ENCODE data around the gene SRGAP2.
"Not testable (repeated sequence)": the region's sequence is repeated elsewhere in the genome, so short reads cannot be mapped to it uniquely, and the experiment has no call there.

Gene SRGAP2

DNA sequence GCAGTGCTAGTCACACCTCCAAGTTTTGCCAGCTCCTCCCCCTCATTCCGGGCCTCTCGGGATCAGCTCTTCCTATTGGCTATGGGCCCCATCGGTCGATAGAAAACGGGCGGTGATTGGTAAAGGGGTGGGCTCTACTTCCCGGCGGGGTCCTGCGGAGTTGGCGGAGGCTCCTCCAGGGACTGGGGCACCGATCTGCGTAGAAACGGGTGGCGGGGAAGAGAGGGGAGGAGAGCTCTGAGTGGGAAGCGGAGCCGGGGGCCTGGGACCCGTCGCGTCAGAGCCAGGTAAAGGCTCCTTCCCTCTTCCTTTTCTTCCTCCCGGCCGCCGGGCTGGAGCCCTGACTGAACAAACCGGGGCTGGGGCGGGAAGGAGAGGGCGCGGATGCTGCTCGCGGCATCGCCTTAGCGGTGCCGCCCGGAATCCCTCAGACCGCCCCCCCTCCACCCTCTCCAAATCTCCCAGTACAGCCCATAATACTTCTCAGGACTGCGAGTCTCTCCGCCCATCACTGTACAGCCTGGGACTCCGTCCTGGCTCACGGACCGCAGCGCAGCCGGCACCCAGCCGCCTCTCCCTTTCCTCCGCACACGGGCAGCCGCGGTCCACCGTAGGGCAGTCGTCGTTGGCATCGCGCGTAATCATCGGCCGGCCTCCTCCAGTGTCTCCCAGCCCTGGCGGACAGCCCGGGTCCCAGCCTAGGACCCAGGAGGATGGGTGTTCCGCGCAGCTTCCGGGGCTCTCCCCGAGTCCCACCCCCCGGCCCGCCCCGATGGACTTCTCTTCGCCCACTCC lies at the start of gene SRGAP2:
SRGAP2 (plus strand) TSS at position 178 of the 795 bp plus-strand sequence. CDS start 2,430 bp downstream, outside the sequence.
- peak; percentile 27 for DNase-seq

DNA sequence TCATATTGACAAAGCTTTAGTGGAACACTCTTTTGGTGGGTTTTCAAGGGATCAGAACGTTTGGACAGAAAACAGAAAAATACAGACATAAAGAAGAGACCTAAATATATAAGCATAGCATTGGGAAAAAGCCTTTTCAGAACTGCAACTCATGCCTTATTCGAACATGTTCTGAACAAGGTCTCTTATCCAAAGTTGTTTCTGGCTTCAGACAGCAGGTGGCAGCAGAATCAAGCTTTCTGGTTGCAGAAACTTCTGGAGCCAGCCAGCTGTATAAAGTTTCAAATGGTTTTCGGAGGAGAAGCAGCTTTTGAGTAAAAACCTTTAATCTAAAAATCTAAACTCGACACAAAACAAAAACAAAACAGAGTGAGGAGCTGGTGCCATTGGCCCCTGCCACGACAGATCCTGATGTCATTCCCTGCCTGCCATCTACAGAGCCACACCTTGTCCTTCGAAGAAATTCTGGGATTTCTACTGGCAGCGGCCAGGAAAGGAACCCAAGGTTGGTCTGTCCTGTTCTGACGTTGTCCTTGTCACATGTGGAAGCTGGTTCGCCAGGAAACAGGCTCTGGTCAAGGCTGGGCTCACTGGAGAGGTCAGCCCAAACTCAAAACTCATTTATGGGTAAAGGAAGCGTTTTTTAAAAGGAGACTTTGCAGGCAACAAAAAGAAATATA lies 35.9 kb upstream of the SRGAP2 start:
- DNase-seq: not testable (repeated sequence)

DNA sequence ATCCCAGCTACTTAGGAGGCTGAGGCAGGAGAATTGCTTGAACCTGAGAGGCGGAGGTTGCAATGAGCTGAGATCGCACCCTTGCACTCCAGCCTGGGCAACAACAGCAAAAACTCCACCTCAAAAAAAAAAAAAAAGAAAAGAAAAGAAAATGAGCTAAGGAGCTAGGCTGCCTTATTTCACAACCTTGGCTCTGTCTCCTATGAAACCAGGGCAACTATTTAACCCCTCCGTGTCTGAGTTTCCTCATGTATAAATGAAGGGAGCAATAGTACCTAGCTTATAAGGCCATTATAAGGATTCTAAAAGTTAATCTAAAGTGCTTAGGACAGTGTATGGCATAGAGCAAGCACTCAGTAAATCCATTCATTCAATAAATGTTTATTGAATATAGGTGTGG lies 33.5 kb upstream of the SRGAP2 start:
- DNase-seq: not testable (repeated sequence)

DNA sequence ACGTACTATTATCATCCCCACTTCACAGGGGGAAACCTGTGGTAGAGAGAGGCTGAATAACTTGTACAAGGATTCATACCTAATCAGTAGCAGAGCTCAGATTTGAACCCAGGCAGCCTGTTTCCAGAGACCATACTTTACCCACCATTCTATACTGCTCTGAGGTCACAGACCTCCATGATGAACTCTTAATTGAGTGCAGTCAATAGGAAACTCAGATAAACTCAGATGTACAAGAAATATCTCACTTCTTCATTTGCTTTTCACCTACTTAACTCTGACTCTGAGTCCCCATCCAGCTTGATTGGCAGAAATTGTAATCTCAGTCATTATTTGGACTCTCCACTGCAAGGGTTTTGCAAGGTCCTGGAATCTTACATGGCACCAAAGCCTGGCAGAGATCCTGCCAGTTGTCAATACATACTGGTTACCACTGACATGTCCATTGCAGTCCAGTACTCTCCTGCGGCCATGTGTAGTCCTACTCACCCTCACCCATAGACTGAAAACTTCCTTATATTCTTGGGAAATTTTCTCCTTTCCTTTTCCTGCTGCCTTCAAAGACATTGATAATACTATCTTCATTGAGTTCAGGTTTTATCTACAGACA lies 30.1 kb upstream of the SRGAP2 start:
- DNase-seq: not testable (repeated sequence)

DNA sequence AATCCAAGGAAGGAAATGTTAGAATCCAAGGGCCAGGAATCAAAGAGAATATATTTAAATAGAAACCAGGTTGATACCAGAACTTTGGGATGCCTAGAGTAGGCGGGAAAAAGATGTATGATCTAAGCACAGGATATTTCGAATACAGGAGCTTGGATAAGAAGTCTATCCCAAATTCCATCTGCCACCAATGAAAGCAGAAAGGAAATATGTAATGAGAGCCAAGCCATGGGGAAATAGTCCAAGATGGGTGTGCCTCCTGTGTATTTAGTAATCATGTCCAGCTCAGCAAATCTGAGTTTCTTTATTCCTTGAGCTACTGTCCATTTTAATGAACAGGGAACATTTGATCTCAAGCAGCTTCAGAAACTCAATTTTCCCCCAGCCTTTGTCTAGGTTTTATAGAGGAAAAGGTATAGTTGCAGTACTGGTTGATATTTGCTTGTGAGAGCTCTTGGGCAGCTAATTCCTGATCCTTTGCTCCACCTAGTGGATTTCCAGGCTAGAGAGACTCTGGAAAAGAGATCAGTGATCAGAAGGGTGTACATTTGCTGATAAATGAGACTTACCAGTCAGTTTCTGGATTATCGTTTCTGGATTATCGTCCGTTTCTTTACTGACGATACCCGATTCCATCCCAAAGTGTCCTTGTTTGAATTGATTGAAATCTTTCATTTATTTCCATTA lies 29.0 kb upstream of the SRGAP2 start:
- not testable (repeated sequence) for DNase-seq

DNA sequence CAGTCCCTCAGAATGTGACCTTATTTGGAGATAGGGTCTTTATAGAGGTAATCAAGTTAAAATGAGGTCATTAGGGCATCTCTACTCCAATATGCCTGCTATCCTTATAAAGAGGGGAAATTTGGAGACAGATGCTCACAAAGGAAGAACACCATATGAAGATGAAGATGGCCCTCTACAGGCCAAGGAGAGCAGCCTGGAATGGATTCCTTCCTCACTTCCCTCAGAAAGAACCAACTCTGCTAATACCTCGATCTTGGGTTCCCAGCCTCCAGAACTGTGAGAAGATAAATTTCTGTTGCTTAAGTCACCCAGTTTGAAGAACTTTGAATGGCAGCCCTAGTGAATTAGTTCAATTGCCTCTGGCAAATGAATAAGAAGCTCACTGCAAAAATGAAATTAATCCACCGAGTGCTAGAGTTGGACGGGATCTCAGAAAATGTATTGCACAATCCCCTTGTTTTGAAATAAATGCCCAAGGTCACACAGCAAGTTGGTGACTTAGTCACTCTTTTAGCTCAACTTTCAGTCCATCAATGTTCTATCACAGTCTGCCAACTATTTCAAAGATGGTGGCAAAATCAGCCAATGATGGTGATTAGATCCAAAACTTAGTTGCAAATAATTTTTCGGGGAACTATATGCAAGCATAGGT lies 27.8 kb upstream of the SRGAP2 start:
- DNase-seq: not testable (repeated sequence)

DNA sequence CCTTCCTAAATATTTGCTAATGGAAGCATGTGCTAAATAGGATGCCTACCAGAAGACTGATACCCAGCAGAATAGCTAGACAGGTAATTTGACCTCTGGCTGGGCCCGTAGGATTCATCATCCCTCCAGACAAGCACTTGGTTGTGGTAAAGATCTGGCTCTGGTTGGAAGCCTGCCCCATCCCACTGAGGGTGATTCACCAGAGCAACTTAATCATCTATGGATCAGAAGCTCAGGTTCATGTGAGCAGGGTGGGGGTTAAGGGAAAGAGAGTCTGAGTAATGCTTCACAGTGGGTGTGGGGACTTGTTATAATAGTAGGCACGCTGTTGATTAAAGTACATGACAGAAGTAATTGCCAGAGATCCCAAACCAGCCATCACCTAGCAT lies 27.2 kb upstream of the SRGAP2 start:
- DNase-seq: not testable (repeated sequence)

DNA sequence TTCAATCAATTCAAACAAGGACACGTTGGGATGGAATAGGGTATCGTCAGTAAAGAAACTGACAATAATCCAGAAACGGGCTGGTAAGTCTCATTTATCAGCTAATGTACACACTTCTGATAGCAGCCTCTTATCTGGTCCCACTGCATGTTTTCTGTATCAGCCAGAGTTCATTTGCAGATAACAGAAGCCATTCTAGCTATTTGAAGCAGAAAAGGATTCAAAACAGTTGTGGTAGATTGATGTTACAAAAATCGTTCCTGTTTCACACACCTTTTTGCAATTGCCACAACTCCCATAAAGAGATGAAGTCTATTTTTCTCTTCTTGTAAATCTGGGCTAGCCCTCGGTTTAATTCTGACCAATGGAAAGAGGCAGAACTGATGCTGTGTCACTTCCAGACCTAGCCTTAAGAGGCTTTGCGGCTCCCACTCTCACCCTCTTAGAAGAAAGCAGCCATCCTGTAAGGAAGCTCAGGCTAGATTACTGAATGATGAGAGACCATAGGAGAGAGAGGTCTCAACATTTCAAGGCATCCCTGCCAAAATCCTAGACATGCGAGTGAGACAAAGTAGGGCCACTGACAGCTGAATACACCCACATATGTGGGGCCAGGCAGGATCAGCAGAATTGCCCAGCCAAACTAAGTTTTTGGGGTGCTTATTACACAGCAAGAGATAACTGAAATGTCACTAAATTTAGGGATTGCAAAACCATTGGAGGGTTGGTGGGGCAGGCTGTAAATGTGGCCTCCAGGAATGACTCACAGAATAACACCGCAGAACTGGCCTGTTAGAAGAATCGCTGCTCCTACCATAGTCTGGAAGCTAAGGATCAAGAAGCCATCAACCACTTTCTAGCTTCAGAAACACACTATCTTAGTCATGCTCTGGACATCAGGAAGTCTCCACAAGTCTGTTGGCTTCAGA lies 25.0 kb upstream of the SRGAP2 start:
- not testable (repeated sequence) for DNase-seq

DNA sequence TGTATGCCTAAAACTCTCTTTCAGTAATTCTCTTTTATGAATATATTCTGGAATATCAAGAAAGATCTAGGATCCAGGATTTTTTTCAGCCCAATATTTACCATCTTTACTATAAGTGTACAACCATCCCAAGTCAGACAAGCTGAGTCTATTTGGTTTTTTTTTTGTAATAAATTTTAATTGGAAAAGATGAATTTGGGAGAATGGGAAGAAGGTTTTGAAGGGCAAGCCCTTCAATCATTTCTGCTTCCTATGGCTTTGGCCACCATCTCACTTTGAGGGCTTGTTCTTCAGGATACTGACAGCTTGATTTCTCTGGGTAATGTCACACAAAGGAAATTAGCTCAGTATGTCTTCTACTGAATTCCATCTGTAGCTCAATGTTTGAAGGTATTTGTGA lies 23.7 kb upstream of the SRGAP2 start:
- DNase-seq: not testable (repeated sequence)

DNA sequence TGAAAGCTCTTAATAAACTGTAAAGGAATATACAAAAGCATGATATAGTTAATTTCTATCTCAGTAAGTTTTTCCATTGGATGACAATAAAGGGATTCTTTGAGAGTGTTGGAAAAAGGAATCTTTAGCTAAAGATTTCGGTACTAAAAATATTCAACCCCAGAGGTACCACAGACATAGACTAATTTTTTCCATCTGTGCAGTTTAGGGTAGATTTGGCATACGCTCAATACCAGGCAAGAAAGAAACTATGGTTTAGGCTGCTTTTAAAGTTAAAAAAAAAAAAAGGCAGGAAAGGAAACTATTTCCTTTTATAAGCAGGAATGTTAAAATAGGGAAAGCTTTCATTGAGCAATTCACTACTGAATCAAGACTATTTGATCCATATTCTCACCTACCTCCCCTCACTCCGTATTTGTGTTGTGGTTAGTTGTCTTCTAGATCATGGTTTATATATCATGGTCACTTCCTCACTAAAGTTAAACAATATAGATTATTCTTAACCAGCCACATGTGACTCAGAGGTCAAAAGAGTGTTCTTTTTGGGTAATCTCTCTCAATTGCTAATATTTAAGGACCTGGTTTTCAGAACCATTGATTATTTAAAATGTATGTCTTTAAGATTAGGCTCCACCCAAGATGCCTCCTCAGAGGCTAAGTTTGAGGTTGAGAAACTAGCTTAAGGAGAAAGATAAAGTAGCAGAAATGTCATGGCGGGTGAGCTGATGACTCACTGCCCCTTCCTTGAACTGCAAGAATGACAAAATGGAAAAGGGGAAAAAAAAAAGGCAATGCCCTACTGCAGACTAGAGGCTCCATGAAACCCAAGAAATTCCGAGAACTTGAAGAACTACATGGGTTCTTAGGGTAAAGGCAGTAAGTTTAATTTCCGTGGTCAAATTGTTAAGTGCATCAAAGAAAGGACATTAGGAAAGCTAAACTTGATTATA lies 20.7 kb upstream of the SRGAP2 start:
- not testable (repeated sequence) for DNase-seq

DNA sequence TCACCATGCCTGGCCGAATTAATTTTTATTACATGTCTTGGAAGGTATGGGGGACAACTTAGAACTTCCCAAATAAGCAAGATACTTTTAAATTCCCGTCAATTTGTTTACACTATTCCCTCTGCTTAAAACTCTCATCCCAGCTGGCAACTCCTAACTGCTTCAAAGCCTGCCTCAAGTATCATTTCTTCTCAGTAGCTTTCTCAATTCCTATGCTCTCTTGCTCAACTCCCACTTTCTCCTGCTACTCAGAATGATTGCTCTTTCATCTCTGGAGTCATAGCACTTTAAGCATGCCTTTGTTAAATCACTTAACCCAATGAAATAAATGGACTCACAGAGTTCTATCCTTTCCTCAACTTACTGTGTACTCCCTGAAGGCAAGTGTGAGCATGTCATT lies 19.6 kb upstream of the SRGAP2 start:
- DNase-seq: not testable (repeated sequence)

DNA sequence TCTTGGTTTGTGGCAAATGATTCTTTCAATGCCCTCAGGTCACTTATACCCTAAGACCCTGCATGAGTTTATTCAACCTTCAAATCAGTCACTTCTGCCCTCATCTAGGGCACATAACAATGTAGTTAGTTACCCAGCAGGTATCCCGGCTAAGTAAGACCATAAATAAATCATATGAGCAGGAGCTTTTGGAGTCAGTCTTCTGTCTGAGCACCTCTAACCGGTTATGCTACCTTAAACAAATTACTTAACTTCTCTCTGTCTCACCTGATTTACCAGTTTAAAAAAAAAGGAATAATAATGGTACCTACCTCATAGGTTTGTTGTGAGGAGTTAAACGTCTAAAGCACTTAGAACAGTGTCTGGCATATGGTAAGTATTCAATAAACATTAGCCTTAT lies 17.6 kb upstream of the SRGAP2 start:
- not testable (repeated sequence) for DNase-seq

DNA sequence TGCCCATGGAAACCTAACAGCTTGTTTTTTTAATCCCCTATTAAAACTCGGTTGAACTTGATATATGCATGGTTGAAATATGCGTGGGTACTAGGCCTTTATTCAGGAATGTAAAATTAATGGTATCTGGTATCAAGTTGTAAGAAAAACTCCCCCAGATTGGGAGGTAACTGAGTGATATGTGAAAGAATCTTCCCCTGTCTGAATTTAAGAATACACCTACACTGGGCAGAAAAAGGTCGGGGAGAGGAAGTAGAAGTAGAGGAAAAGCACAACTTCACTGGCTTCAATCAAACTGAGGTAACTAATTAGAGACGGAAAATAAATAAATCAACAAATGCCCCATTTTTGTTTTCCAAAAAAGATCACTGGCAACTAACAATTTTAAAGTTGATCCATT lies 16.5 kb upstream of the SRGAP2 start:
- not testable (repeated sequence) for DNase-seq

DNA sequence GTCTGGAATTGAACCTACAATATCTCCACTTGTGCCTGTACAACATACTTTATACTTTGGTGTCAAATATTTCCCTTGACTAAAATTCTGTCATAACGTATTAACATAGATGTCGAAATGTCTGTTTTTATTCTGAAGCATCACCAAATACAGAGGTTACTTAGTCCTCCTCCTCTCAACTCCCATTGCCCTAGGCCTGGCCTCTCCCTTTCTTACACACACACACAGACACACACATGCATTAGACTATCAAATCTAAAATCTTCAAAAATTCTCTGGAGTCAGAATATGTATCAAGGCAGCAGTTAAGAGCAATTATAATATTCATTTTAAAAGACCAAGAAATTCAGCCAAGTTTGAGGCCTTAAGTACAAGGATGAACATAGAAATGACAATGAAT lies 8.2 kb upstream of the SRGAP2 start:
- DNase-seq: not testable (repeated sequence)

DNA sequence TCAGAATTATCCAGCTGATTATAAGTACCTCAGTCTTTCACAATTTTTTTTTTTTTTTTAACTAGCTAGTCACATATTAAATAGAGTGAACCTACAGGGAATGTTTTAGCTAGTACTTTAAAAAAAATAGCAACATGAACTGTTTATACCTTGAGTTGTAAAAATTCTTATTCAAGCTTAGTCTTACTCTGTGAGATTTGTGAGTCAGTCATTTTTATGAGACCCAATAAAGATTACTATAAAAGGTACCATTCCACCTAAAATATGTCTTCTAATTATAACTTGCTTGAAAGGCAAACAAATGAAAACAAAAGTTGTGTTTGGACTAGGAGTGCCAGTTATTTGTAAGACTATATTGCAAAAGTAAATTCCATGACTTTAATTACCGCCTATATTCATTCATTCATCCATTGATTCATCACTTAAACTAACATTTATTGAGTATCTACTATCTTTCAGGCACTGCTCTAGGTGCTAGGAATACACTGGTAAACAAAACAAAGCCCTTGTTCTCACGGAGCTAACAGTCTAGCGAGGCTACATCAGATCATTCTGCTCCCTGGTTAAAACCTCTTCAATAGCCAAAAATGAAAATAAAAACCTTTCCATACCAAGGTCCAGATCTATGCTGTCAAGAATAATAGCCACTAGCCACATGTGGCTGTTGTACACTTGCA lies 6.5 kb upstream of the SRGAP2 start:
- DNase-seq: not testable (repeated sequence)

DNA sequence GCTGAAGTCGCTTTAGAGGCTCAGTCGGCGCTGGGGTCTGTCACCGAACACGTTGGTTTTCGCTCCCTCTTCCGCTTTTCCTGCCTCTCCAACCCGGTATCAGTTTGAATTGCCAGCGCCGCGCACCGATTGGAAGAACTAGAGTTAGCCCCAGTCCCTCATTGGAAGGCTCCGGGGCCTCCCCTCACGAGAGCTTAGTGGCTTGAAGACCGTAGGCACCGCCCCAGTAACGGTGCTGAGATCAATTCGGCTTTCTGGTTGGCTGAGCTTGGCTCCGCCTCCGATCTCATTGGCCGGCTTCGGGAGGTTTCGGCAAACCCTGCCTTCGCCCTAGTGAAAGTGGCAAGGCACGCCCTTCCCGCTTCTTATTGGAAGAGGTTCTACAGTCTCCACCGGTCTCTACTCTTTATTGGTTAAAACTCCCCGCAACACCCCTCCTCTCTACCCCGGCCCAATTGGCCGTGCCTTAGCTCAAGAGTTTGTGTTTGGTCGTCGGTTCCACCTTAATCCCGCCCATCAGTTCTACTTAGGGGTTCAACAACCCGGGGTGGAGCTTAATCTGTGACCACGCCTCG lies 465 bp upstream of the SRGAP2 start, which contains the start of gene FAM72A:
FAM72A (minus strand) TSS at position 51 of the 575 bp plus-strand sequence. CDS start 814 bp downstream, outside the sequence.
- peak; percentile 100 for DNase-seq

DNA sequence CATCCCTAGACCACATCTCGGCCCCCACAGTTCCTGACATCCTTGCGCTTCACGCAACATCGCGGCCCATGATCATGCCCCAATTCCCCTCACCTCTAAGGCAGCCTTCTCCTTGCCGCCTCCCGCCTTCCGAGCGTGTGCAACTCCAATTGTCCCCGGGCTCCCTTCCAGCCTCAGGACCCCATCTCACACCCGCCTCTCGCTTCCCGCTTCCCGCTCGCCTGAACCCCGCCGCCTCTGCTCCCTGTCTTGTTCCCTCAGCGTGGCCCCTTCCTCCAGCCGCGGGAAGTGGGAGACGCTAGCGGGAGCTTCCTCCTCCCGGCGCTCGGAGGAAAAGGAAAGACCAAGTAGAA lies 794 bp downstream of the SRGAP2 start:
- DNase-seq: not testable (repeated sequence)

DNA sequence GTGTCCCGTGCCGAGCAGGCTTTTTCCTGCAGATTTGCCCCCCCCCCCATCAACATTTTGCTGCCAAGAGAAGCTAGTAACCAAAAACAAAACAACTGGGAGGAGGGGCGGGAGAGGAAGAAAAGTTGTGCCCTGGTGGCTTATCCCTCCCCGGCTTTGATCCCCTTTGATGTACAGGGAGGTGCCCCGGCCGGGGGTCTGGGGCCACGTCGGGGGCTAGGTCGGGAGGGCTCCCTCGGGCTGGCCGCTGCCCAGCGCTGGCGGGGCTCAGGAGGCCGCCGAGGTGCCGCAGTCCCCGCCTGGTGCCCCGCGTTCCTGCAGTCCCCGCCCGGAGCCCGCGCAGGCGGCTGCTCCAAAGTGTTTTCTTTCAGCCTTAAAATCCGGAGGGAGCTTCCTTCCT lies 1.5 kb downstream of the SRGAP2 start:
- DNase-seq: not testable (repeated sequence)

DNA sequence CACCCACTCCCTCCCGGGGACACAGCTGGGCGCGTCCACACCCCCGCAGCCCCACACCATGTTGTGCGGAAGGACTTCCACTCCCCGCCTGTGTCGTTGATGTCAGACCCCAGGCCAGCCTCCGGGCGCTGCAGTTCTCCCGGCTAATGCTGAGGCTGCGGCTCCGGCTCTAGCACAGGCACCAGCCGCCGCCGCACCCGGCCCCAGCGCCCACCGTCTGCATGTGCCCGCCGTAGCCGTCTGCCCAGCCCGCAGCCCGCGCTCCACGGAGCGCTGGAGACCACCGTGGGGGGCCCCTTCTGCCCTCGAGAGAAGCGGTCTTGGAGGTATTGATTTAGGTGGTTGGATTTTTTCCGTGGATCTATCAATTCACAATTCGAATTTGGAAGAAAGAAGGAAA lies 2.2 kb downstream of the SRGAP2 start:
- not testable (repeated sequence) for DNase-seq

All from NCI-H1436 (cell line).